SK-N-SH (cell line): ENCODE measurements around the gene MEGF8. TPM values are rescaled to one million over a fixed set of nuclear protein-coding genes. Genes with fewer than 3 reads are reported as not detected.

Source experiments
- CTCF ChIA-PET: fragments of 300-600, 350-600 bp; formaldehyde crosslinking; extraction: SDS; loops from one replicate; lab custom pipeline; 2021; lab: Yijun Ruan, JAX
- POLR2A ChIA-PET: fragments of 350-600 bp; sonication (Branson Sonifier 250); formaldehyde crosslinking; extraction: SDS; loops from one replicate; lab custom pipeline; 2020; ENCODE audit warnings: antibody characterized with exemption, inconsistent platforms; lab: Yijun Ruan, JAX
- DNase-seq: peaks from one replicate; pipeline ENCODE4 v3.0.0; 2012
- H2AFZ ChIP-seq: fragments of 200-600 bp; sonication (generic); 2 replicates; pipeline ENCODE4 v1.8.1; 2016; ENCODE audit warnings: antibody characterized with exemption, mild to moderate bottlenecking, low read depth
- H3F3A ChIP-seq: fragments of 200-600 bp; sonication (generic); replicated peaks from 2 replicates; pipeline ENCODE3; 2016; ENCODE audit warnings: antibody characterized with exemption, mild to moderate bottlenecking; ENCODE audit not compliant: insufficient read depth
- H3K27ac ChIP-seq, 2 experiments: fragments of 200-500 bp in 1 of 2; fragments of 200-600 bp in 1 of 2; sonication (Bioruptor generic) in 1 of 2; sonication (generic), shearing (Covaris generic) in 1 of 2; 2 replicates each; pipeline versions ENCODE4 v1.5.1 to v1.6.1; 2014 to 2016; ENCODE audit warnings: low read depth in 2 of 2, inconsistent platforms in 1 of 2, low read length in 1 of 2, mild to moderate bottlenecking in 1 of 2, mixed read lengths in 1 of 2
- H3K27me3 ChIP-seq: fragments of 200-600 bp; sonication (generic), shearing (Covaris generic); 2 replicates; pipeline ENCODE4 v1.6.1; 2016; ENCODE audit warnings: mixed run types; ENCODE audit not compliant: insufficient read depth
- H3K36me3 ChIP-seq, 2 experiments: fragments of 200-500 bp in 1 of 2; fragments of 200-600 bp in 1 of 2; sonication (Bioruptor generic) in 1 of 2; sonication (generic) in 1 of 2; replicated peaks in 1 of 2; 2 replicates each; pipeline versions ENCODE3 to v1.5.1; 2014 to 2016; ENCODE audit warnings: low read length in 1 of 2, mild to moderate bottlenecking in 1 of 2; ENCODE audit not compliant: insufficient read depth in 2 of 2, control insufficient read depth in 1 of 2
- H3K4me1 ChIP-seq, 2 experiments: fragments of 200-500 bp in 1 of 2; fragments of 200-600 bp in 1 of 2; sonication (Bioruptor generic) in 1 of 2; sonication (generic), shearing (Covaris generic) in 1 of 2; 2 replicates each; pipeline versions ENCODE4 v1.5.1 to v1.6.1; 2014 to 2016; ENCODE audit warnings: low read depth in 1 of 2, low read length in 1 of 2, mixed run types in 1 of 2; ENCODE audit not compliant: insufficient read depth in 2 of 2, control insufficient read depth in 1 of 2
- H3K4me2 ChIP-seq: fragments of 200-600 bp; sonication (generic), shearing (Covaris generic); 2 replicates; pipeline ENCODE4 v1.6.1; 2017; ENCODE audit warnings: mixed run types
- H3K4me3 ChIP-seq, 2 experiments: fragments of 200-500 bp in 1 of 2; fragments of 200-600 bp in 1 of 2; sonication (Bioruptor generic) in 1 of 2; sonication (generic), shearing (Covaris generic) in 1 of 2; 2 replicates each; pipeline versions ENCODE4 v1.5.1 to v1.8.1; 2014 to 2016; ENCODE audit warnings: low read depth in 2 of 2, inconsistent platforms in 1 of 2, low read length in 1 of 2, mild to moderate bottlenecking in 1 of 2, mixed read lengths in 1 of 2, moderate library complexity in 1 of 2
- H3K79me2 ChIP-seq: fragments of 200-600 bp; sonication (generic); 2 replicates; pipeline ENCODE4 v1.8.1; 2017; ENCODE audit warnings: mild to moderate bottlenecking; ENCODE audit not compliant: insufficient read depth
- H3K9ac ChIP-seq: fragments of 200-600 bp; sonication (generic); 2 replicates; pipeline ENCODE4 v1.6.1; 2017; ENCODE audit warnings: mixed run types
- H3K9me2 ChIP-seq: fragments of 200-600 bp; sonication (generic); 2 replicates; pipeline ENCODE4 v1.6.1; 2017; ENCODE audit warnings: mixed run types
- H3K9me3 ChIP-seq: fragments of 200-600 bp; sonication (generic); 2 replicates; pipeline ENCODE4 v1.6.1; 2017; ENCODE audit warnings: mixed run types, mild to moderate bottlenecking, moderate library complexity
- H4K20me1 ChIP-seq: fragments of 200-600 bp; sonication (generic); 2 replicates; pipeline ENCODE4 v1.6.1; 2017; ENCODE audit warnings: mild to moderate bottlenecking, mixed run types; ENCODE audit not compliant: insufficient read depth
- CHD2 ChIP-seq: fragments of 150-350 bp; IDR thresholded peaks from 2 replicates; pipeline ENCODE4 v1.6.1; 2018; ENCODE audit warnings: low read length; ENCODE audit not compliant: partially characterized antibody
- ELF1 ChIP-seq: IDR thresholded peaks from 2 replicates; pipeline ENCODE4 v1.4.0; 2012
- EP300 ChIP-seq, 2 experiments: IDR thresholded peaks; 2 replicates each; pipeline versions ENCODE4 v1.4.0 to v1.6.1; 2012; ENCODE audit warnings: borderline replicate concordance in 1 of 2, low read depth in 1 of 2, low read length in 1 of 2
- FOSL2 ChIP-seq: IDR thresholded peaks from 2 replicates; pipeline ENCODE4 v1.4.0; 2012; ENCODE audit warnings: low read depth, mild to moderate bottlenecking, moderate library complexity, borderline replicate concordance
- FOXJ3 ChIP-seq: sonication (generic); formaldehyde crosslinking; IDR thresholded peaks from 2 replicates; pipeline ENCODE4 v1.5.1; 2020; ENCODE audit warnings: mild to moderate bottlenecking, missing genetic modification reagents
- FOXM1 ChIP-seq: IDR thresholded peaks from 2 replicates; pipeline ENCODE4 v1.4.0; 2012; ENCODE audit warnings: low read depth, mild to moderate bottlenecking
- GABPA ChIP-seq: IDR thresholded peaks from 2 replicates; pipeline ENCODE4 v1.4.0; 2012; ENCODE audit warnings: low read depth, mild to moderate bottlenecking
- IRF3 ChIP-seq: fragments of 150-350 bp; IDR thresholded peaks from 2 replicates; pipeline ENCODE4 v1.6.1; 2016; ENCODE audit warnings: mild to moderate bottlenecking, low read depth, low read length
- MAX ChIP-seq: IDR thresholded peaks from 2 replicates; pipeline ENCODE4 v1.4.0; 2012; ENCODE audit warnings: low read depth
- MEF2A ChIP-seq: IDR thresholded peaks from 2 replicates; pipeline ENCODE4 v1.4.0; 2012; ENCODE audit warnings: low read depth, borderline replicate concordance
- MXI1 ChIP-seq: IDR thresholded peaks from 2 replicates; pipeline ENCODE4 v1.6.1; 2012; ENCODE audit warnings: mild to moderate bottlenecking, low read depth, low read length, improper control_type of control experiment
- RAD21 ChIP-seq: IDR thresholded peaks from 2 replicates; pipeline ENCODE4 v1.6.1; 2012; ENCODE audit warnings: mild to moderate bottlenecking, low read length
- RCOR1 ChIP-seq: fragments of 150-350 bp; IDR thresholded peaks from 2 replicates; pipeline ENCODE4 v1.6.1; 2017; ENCODE audit warnings: antibody characterized with exemption, low read length
- RXRA ChIP-seq: IDR thresholded peaks from 2 replicates; pipeline ENCODE4 v1.4.0; 2012; ENCODE audit warnings: low read depth, mild to moderate bottlenecking, borderline replicate concordance
- SIN3A ChIP-seq: IDR thresholded peaks from 2 replicates; pipeline ENCODE4 v1.6.1; 2012; ENCODE audit warnings: low read depth, mild to moderate bottlenecking, low read length, moderate library complexity, borderline replicate concordance
- SMC3 ChIP-seq: IDR thresholded peaks from 2 replicates; pipeline ENCODE4 v1.6.1; 2012; ENCODE audit warnings: low read depth, low read length, improper control_type of control experiment
- TAF1 ChIP-seq: IDR thresholded peaks from 2 replicates; pipeline ENCODE4 v1.6.1; 2012; ENCODE audit warnings: low read depth, mild to moderate bottlenecking, low read length, moderate library complexity, borderline replicate concordance
- TEAD4 ChIP-seq: IDR thresholded peaks from 2 replicates; pipeline ENCODE4 v1.4.0; 2012; ENCODE audit warnings: mild to moderate bottlenecking, borderline replicate concordance; ENCODE audit not compliant: insufficient read depth
- USF2 ChIP-seq: fragments of 150-350 bp; IDR thresholded peaks from 2 replicates; pipeline ENCODE4 v1.6.1; 2017; ENCODE audit warnings: antibody characterized with exemption, low read length, low read depth, borderline replicate concordance
- YY1 ChIP-seq: IDR thresholded peaks from 2 replicates; pipeline ENCODE4 v1.4.0; 2012; ENCODE audit warnings: low read depth, mild to moderate bottlenecking
- WGBS: methylation state at CpG from one replicate; pipeline ENCODE4 v1.1.6; 2017; ENCODE audit warnings: low lambda C conversion rate; 5-methylcytosine and 5-hydroxymethylcytosine counted together
- polyA plus RNA-seq, 3 experiments: library from polyadenylated mRNA; depleted of rRNA; stranded (reverse); fragments of >200 nt; gene quantifications; 2 replicates each; pipeline ENCODE4 v1.2.3, GENCODE V29; 2012

Gene MEGF8
- polyA plus RNA-seq, 1 of the 3 experiments (the other 2 are of a cell fraction), result 19.1 TPM

GRCh38 chr19:42409477-42409876 lies 84.0 kb downstream of the MEGF8 start:
- CTCF ChIA-PET, result interaction anchor here (0.9 to 4.4 kb wide), 2 partner anchors 8 to 31 kb away, joined by 3 to 33 read pairs; no protein-coding TSS in a partner anchor
- no peak overlapping the region for H3K4me3 ChIP-seq
- no peak overlapping the region; a peak in 1 of 4 replicates for H3K27ac ChIP-seq
- H3K9me2 ChIP-seq, result no peaks in the 10 kb centered on the region
- H3F3A ChIP-seq, result no peaks in the 10 kb centered on the region
- POLR2A ChIA-PET, result no interaction called here
- H3K9me3 ChIP-seq, result no peaks in the 10 kb centered on the region
- no peak overlapping the region for H3K4me2 ChIP-seq
- WGBS, result 80% methylated on average over 5 of the region's 6 CpGs
- TF ChIP-seq RXRA (no peak), YY1 (no peak), TAF1 (no peak), RAD21 (no peak), RCOR1 (no peak), MXI1 (no peak), SIN3A (no peak), SMC3 (no peak), FOXM1 (no peak), GABPA (no peak), TEAD4 (no peak)
- TF ChIP-seq, all 33 proteins: peak for 0
- H2AFZ ChIP-seq, result no peak overlapping the region
- H3K36me3 ChIP-seq, result peaks cover 0 to 6% of the 10 kb centered on the region in 2 experiments
- H3K27me3 ChIP-seq, result no peaks in the 10 kb centered on the region
- H4K20me1 ChIP-seq, result no peaks in the 10 kb centered on the region
- H3K79me2 ChIP-seq, result no peaks in the 10 kb centered on the region
- peak; percentile 54 for DNase-seq
- H3K4me1 ChIP-seq, result peaks cover 0 to 20% of the 10 kb centered on the region in 2 experiments; a peak in 1 of 4 replicates
- no peak overlapping the region for H3K9ac ChIP-seq

- CTCF ChIA-PET, result interaction anchor here (0.9 to 4.4 kb wide), 2 partner anchors 9 to 30 kb away, joined by 3 to 33 read pairs; no protein-coding TSS in a partner anchor
- no peaks in the 10 kb centered on the region for H3F3A ChIP-seq
- no peaks in the 10 kb centered on the region for H3K9me2 ChIP-seq
- no peak overlapping the region for H2AFZ ChIP-seq
- no peaks in the 10 kb centered on the region for H3K9me3 ChIP-seq
- H3K27ac ChIP-seq, result no peak overlapping the region
- no peaks in the 10 kb centered on the region for H4K20me1 ChIP-seq
- 92% methylated on average over 28 of the region's 30 CpGs for WGBS
- H3K27me3 ChIP-seq, result no peaks in the 10 kb centered on the region
- no peaks in the 10 kb centered on the region for H3K79me2 ChIP-seq
- POLR2A ChIA-PET, result no interaction called here
- no peak for DNase-seq
- no peak for TF ChIP-seq ELF1
- H3K4me1 ChIP-seq, result peaks cover 0 to 20% of the 10 kb centered on the region in 2 experiments; a peak in 1 of 4 replicates
- H3K4me3 ChIP-seq, result no peak overlapping the region
- no peak overlapping the region for H3K9ac ChIP-seq
- no peaks in the 10 kb centered on the region for H3K36me3 ChIP-seq
- no peak overlapping the region for H3K4me2 ChIP-seq
These were observed 84.9 kb downstream of the MEGF8 start for GRCh38 chr19:42410371-42410770.

GRCh38 chr19:42411581-42412178 lies 86.2 kb downstream of the MEGF8 start:
- no peak overlapping the region for H3K4me3 ChIP-seq
- H3K27ac ChIP-seq, result peak overlapping the region in 1 of 2 experiments; percentile 9; a peak in 1 of 4 replicates
- CTCF ChIA-PET, result interaction anchor here (0.6 to 4.4 kb wide), 7 partner anchors 11 to 286 kb away, joined by 3 to 33 read pairs (median 4); no protein-coding TSS in a partner anchor
- no peak for DNase-seq
- H4K20me1 ChIP-seq, result no peaks in the 10 kb centered on the region
- peaks cover 0 to 20% of the 10 kb centered on the region in 2 experiments; a peak in 1 of 4 replicates for H3K4me1 ChIP-seq
- 95% methylated on average over 6 of the region's 8 CpGs for WGBS
- TF ChIP-seq MXI1 (no peak), SMC3 (no peak), RXRA (no peak), FOSL2 (no peak), USF2 (no peak), ELF1 (no peak), CHD2 (no peak), MAX (no peak), EP300 (IDR thresholded peaks at IDR 0.05; ENCODE audit: borderline replicate concordance in 1 of 2, low read depth in 1 of 2, low read length in 1 of 2) (no peak), MEF2A (no peak), FOXJ3 (CRISPR knock-in tag) (no peak), IRF3 (no peak)
- TF ChIP-seq, all 33 proteins: peak for 0
- no peaks in the 10 kb centered on the region for H3K9me2 ChIP-seq
- no peaks in the 10 kb centered on the region for H3K27me3 ChIP-seq
- H3K4me2 ChIP-seq, result no peak overlapping the region
- no peak overlapping the region for H3K9ac ChIP-seq
- no peak overlapping the region for H2AFZ ChIP-seq
- H3K79me2 ChIP-seq, result no peaks in the 10 kb centered on the region
- POLR2A ChIA-PET, result interaction anchor here (1.6 kb wide), 1 partner anchor 10 kb away, joined by 6 read pairs; no protein-coding TSS in a partner anchor
- H3K9me3 ChIP-seq, result no peaks in the 10 kb centered on the region
- H3F3A ChIP-seq, result no peaks in the 10 kb centered on the region
- no peaks in the 10 kb centered on the region for H3K36me3 ChIP-seq
